ENCODE data around the gene DCT.

GRCh38 chr13:94455414-94455813 lies 24.1 kb downstream of the DCT start:
- TF ChIP-seq, protein P1, sequence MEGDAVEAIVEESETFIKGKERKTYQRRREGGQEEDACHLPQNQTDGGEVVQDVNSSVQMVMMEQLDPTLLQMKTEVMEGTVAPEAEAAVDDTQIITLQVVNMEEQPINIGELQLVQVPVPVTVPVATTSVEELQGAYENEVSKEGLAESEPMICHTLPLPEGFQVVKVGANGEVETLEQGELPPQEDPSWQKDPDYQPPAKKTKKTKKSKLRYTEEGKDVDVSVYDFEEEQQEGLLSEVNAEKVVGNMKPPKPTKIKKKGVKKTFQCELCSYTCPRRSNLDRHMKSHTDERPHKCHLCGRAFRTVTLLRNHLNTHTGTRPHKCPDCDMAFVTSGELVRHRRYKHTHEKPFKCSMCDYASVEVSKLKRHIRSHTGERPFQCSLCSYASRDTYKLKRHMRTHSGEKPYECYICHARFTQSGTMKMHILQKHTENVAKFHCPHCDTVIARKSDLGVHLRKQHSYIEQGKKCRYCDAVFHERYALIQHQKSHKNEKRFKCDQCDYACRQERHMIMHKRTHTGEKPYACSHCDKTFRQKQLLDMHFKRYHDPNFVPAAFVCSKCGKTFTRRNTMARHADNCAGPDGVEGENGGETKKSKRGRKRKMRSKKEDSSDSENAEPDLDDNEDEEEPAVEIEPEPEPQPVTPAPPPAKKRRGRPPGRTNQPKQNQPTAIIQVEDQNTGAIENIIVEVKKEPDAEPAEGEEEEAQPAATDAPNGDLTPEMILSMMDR (IDR thresholded peaks at IDR 0.05; ENCODE audit: borderline replicate concordance, extremely low read depth, low read length, poor library complexity, severe bottlenecking): no peak
- no peak for TF ChIP-seq EZH2 (IDR thresholded peaks at IDR 0.05; ENCODE audit: borderline replicate concordance, low read depth, low read length, severe bottlenecking)
